Iris pigment epithelial cell (primary cell): ENCODE data around the gene LAMA2.

Experiments
- DNase-seq: peaks from one replicate; pipeline ENCODE4 v3.0.0-alpha.2; 2011; ENCODE audit warnings: low read depth

LAMA2 gene

DNA sequence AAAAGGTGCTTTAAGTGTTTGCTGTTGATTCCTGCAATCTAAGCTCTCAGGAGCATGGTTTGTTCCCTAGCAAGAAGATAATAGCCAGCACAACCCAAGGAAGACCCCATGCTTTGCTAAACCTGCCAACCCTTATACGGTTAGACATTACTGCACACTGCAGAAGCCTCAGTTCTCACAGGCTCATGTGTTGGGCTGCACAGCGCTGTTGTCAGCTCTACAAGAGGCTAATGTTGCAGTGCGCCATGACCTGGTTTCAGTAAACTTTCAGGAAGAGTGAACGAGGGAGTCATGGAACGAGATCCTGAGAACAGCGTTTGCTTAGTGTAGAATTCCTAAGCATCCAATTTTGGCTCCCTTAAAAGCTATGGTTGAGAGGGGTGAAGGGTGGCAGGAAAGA lies 608.5 kb downstream of the LAMA2 start:
- DNase-seq, result peak; percentile 59

DNA sequence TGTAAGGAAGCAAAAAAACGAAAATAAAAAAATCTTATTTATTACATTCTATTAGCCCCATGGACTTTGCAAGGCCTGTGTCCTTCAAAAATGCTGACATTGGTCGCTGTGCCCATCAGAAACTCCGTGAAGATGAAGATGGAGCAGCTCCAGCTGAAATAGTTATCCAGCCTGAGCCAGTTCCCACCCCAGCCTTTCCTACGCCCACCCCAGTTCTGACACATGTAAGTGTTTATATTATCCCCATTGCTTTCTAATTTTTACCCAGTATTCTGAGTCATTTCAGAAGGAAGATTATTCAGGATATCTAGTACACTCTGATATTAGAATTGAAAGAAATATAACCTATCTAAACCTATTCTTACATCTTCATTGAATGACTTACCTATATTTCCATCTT lies 609.3 kb downstream of the LAMA2 start:
- DNase-seq, result no peak

DNA sequence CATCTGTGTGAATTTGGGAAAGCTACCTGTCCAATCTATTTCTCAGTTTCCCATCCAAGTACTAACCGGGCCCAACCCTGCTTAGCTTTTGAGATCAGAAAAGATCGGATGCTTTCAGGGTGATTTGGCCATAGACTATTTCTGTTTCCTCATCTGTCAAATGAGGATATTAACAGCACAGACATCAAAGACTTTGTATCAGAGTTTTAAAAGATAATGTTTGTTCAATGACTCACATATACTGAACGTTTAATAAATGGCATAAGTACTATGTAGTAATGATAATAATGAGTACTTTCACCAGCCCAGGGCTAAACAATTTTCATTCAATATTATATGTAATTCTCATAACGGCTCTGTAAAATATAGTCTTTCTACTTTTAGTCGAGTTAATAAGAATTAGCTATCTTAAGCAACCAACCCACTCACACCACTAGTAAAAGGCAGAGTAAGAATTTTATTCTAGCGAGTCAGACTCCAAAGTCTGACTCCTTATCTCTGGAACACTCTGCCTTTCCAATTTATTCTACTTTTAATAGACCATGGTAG lies 610.5 kb downstream of the LAMA2 start:
- DNase-seq, result peak; percentile 50

DNA sequence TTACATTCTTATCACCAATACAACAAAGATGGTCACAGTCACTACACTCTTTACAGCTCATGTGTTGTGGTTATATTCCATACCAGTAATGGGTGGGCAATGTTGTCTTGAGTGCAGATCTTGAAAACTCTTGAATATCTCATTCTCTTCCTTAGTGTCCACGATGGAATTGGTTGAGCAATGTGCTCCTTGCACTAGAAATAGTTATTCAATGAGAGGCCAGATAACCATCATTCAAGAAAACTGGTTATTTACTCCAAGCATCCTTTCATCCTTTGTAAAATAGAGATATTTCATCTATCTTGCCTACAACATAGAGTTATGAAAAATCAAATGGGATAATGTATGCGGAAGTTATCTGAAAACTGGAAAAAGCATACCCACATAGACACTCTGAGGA lies 611.2 kb downstream of the LAMA2 start:
- DNase-seq, result peak; percentile 54

DNA sequence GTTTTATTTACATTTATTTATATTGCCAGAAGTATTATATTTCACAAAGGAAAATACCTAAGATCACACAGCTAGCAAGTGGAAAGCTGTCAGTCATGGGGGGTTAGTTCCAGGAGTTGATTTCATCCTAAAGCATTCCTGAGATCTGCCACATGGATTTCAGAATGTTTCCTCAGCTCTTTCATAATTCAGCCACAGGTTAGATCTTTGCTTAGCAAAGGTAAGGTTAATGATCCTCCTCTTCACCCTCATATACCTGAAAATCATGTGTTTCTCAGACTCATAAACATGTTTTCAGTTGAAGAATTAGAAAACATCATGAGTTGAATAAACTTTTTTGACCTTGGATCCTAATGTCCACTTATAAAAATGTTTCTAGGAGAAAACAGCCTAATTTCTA lies 611.6 kb downstream of the LAMA2 start:
- DNase-seq, result no peak

DNA sequence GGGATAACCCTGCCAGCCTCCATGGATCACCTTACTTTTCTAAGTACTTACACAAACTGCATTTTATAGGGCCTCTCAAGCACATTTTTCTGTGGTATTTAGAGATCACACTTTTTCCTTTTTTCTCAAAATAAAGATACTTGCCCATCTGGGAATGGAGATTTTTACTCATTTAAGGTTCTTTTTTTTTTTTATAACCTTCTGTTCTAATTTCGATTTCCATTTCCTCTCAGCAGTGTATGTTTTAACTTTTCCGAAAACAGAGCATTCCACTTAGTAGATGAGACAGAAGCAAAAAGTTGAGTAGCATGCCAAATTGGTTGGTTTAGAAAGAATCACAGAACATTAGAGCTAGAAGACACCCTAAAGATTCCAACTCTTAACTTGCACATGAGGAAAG lies 612.7 kb downstream of the LAMA2 start:
- no peak for DNase-seq

DNA sequence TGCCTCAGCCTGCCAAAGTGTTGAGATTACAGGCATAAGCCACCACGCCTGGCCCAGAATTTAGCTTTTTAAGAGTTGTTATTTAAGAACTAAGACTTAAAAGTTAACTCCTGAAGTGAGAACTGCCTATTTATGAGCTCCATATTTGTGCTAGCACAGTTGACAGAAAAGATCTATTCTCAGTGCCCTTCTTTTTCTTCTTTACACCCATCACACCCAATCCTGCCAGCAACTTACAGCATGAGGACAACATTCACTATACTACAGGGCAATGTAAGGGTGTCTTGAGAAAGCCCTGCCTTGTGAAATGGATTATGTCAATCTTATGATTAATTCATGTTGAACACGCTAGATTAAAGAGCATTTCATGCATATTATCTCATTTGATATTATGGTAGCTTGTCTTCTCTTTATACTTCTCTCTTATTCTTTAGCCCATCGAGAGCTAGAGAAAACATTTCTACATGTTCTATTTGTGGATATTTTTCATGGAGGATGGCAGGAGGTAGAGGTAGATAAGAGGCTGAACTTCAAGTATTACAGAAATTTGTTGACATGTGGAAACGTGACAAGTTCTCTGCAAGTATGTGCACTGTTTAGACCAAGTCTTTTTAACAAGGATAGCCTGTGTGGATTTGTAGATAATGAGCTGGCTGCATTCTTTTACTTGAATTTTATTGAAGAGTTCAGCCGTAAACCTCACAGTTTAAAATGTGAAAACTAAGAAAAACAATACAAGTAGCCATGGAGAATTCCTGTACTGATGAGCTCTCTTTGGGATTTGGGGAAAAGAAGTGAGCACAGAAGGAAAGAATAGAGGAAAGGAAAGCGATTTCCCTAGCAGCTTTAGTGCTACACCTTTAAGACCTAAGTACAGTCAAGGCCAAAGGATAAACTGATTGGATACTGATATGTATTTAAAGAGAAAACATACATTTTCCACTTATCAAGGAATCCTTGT lies 614.8 kb downstream of the LAMA2 start:
- no peak for DNase-seq

DNA sequence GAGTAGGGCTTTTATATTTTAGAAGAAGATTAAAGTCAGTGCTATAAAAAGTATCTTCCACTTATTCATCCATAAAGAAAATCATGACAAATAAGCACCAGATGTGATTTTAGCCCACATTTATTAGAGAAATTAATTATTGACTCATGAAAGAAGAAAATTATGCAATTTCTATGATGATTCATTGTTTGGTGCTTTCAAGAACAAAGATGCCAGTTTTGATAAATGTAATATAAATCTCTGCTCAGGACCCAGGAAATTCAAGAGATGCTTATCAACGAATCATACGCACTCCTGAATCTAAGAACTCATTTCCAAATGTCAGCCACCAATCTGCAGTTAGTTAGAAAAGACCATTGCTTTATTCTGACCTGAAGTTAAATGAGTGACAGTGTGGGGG lies 615.6 kb downstream of the LAMA2 start:
- DNase-seq, result peak; percentile 77

DNA sequence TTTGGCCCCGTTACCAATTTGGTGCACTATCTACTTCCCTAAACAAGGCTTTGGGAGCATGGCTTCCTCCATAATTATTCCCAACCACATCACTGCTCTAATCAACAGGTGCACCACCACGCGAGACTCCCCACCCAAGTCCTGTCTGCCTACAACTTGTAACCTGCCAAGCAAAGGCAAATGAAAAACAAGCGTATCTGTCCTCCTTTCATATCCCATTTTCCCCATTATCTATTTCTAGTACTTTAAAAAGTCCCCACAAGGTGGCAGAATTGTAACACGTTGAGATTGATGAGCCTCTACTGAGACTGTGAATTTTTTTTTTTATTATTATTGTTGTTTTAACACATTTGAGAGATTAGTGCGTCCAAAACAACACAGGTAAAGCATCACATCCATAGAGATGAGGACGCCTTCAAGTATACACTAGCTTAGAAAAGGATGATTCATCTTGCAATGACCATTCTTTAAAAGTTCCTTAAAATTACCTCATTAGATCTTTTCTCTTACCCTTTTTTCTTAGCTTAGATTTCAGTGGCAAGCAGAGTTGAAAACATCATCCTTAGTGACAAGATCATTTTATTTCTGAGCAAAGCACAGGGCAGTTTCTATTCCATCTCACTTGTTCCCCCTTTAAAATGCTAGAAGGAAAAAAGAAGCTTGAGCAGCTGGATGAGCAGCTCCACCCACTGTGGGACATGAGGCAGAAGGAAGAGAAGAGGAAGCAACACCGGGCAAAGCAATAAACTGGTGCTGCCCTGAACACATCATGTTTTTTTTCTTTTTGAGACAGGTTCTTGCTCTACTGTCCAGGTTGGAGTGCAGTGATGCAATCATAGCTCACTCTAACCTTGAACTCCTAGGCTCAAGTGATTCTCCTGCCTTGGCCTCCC lies 616.3 kb downstream of the LAMA2 start:
- DNase-seq, result peak; percentile 63

DNA sequence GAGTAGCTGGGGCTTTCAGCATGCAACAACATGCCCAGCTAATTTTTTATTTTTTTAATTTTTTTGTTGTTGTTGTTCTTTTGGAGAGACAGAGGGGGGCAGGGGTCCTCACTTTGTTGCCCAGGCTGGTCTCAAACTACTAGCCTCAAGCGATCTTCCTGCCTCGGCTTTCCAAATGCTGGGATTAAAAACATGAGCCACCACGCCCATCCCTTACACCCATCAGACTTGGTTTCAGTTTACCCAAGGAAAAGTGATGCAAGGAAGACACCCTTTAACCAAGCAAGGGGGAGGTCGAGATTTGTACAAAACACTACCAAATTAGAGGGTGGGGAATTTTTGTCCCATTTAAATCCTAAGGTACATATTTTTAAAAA lies 616.9 kb downstream of the LAMA2 start:
- DNase-seq, result no peak

DNA sequence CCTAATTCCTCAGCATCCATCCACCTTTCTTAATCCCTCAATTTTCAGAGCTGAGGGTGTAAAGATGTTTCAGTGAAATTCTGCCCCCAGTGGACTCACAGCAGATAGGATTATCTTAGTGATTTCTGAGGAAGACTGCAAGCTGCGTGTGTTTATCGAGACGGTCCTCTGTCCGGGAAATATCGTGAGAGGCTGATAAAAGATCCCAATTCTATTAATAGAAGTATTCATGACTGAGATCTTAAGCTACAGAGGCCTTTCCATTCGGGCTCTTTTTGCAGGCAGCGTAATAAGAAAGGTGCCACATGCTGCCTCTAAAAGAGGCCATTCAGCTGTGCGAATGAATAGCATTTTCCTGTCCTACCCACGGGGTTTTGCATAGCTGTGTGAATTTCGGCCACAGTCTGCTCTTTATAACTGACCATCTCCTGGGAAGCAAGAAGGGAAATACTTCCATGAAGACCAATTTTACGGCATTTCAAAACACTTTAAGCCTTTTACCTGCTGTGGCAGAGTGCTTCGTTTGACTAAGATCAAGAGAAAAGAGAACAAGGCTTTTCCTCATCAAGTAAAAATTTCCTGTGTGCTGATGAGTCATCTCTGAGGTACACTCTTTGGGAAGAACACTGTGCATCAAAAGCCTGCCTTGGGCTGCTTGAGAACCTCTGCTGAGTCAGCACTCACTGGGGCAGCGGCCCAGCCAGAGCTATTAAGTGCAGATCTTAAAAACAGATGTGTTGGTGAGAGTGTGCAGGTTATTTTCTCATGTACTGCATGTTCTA lies 618.2 kb downstream of the LAMA2 start:
- peak; percentile 99 for DNase-seq

DNA sequence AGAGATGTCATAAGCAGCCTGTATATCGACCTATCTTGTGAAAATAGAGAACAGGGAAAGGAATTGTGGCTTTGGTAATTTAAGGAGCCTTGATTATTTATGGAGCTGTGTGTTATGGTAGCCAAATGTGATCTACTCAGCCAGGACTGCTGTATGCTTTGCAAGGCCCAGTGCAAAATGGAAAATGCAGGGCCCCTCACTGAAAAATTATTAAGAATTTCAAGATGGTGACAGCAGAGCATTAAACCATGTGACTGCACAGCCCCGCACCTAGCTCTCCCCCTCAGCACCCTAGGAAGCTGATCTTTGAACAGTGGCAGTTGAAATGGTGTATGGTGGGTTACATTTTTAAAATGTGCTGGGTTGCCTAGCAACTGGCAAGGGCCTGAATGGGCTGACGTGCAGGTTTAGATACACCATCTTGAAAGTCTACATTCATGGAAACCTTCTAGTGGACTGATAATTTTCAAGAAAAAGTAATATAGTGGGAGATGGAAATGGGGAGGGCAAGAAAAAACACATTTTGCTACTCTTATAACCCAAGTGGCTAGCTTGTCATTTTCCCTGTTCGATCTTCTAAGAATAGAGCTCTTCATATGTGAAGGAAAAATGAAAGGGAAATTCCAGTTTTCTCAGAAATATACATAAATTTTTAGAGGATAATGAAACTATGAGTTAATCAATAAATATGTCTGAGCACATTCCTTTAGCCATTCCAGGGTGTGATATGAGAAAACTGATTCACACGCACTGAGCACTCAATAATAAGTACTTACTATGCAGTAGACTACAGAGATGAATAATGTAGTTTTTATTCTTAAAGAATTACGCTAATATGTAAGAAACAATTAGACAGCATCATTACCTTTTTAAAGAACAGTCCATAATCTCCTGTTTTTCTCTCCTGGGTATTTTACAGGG lies 619.1 kb downstream of the LAMA2 start:
- DNase-seq, result peak; percentile 70

DNA sequence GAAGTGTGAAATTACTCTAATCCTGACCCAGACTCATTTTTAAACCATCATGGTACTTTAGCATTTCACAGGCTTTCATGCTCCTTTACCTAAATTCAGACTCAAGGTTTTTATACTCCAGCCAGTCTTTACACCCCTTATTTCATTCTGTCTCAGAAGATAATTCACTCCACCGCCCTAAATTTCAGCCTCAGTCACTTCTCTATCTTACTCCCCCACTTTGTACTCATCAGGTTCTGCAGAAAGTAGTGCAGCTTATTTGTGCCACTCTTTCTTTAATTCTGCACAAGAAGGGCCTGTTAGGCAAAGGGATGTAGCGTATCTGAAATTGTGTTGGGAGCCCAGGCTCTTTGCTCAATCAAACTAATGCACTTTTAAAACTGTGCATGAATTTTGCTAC lies 621.5 kb downstream of the LAMA2 start:
- no peak for DNase-seq

DNA sequence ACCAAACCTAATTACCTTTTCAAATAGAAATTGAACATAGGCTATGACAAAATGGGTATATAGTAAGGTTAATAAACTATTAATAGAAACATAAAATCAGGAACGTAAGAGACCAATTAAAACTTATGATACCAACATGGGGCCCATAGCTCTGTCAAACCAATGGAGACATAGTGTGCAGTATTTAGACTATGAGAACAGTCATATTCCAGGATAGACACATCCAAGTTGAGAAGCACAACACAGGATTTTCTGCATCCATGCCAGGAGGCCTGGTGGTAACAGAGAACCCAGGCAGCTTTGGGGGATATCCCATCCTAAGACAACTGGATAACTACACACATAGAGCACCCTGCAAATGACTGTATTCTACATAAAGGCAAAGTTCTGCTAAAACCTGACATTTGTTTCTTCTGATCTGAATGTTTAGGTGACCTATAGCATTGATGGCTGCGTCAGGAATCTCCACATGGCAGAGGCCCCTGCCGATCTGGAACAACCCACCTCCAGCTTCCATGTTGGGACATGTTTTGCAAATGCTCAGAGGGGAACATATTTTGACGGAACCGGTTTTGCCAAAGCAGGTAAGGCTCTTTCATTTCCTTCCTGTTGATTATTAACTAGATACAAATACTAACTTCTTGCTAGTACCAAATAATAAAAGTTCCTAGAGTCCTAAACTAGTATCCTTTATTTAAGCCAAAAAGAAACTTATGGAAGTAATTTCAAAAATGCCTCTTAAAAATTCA lies 624.3 kb downstream of the LAMA2 start:
- no peak for DNase-seq

DNA sequence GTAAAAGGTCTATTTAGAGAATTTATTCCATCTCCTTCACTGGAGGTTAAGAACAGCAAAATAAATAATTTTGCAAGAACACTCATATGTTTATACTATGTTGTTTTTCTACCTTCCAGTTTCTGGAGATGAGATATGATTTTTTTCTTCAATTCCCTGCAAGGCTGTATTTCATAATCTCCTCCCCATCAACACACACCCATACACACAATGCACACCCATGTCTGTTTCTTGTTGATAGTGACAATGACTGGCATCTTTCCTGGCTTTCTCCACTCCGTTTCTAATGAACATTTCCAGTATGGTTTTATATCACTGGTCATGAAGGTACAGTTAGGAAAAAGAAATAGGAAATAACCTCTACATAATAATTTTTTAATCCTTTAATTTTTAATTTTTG lies 624.9 kb downstream of the LAMA2 start:
- no peak for DNase-seq

DNA sequence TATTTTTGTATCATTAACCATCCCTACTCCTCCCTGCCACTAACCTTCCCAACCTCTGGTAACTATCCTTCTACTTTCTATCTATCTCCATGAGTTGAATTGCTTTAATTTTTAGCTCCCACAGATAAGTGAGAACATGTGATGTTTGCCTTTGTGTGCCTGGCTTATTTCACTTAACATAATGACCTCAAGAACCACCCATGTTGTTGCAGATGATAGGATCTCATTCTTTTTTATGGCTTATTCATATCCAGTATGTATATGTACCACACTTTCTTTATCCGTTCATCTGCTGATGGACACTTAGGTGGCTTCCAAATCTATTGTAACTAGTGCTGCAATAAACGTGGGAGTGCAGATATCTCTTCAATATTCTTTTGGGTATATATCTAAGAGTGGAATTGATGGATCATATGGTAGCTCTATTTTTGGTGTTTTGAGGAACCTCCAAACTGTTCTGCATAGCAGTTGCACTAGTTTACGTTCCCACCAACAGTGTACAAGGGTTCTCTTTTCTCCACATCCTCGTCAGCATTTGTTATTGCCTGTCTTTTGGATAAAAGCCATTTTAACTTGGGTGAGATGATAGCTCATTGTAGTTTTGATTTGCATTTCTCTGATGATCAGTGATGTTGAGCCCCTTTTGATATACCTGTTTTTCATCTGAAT lies 625.7 kb downstream of the LAMA2 start:
- no peak for DNase-seq

DNA sequence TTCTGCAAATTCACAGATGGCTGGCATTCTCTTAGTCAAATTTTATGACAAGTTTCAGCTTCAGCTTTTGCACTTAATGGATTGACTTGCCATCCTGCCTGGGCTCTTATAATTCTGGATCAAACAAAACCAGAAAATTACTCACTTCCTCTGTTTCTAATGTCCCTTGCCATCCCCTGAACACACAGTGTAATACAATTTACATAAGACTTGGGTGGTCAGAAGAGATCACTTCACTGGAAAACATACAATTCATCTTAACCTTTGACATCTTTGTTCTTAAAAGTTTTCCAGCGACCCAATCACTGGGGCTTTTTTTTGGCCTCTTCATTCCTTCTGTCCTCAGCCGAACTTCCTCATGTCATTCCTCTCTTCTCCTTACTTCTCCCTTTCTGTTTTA lies 628.0 kb downstream of the LAMA2 start:
- no peak for DNase-seq

DNA sequence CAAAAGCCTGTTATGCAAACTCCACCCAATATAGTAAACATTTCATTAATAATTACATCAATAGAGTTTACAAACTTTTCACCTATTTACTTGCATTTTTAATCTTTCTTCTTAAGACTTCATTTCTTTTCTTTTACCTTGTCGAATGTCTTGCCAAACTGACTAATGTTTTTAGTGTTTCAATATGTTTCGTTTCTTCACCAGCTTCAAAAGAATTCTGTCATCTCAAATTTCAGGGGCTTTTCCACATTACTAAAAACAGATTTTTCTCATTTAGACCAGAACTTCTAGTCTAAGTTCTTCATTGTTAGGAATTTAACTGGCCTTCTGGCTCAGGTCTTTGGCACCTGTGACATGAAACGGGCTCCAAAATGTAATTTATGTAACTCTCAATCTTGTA lies 630.5 kb downstream of the LAMA2 start:
- peak; percentile 78 for DNase-seq

DNA sequence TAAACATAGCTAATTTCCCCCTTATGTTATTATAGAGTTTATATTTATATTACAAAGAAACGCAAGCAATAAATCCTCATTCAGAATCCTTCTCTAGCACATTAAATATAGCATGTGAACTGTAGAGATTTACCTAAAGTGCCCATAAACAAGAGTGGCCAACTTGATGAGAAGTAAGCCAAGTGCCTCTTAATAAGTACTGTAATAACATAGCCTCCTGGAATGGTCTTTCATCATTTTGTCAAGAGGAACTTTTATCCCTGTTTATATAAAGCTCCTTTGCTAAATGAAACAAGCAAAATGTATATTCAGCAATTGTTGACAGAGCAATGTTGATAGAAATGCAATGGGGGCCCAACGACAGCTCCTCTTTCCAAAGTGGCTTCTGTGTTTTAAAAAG lies 632.1 kb downstream of the LAMA2 start:
- DNase-seq, result no peak

DNA sequence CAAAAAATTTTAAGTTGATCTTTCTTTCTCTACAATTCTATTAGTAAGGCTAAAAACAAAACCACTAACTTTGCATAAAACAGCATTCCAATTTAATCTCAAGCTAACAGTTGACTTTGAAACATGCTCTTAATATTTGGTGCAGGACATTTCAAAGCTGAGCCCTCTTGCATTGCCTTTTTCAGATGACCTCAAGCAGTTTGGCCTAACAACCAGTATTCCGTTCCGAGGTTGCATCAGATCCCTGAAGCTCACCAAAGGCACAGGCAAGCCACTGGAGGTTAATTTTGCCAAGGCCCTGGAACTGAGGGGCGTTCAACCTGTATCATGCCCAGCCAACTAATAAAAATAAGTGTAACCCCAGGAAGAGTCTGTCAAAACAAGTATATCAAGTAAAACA lies 633.1 kb downstream of the LAMA2 start:
- no peak for DNase-seq
